Activated CD8-positive, alpha-beta memory T cell treated with anti-CD3 and anti-CD28 coated beads for 24 hours (primary cell): Measurements from ENCODE around the gene SPEG.
"Not testable (repeated sequence)": the region's sequence is repeated elsewhere in the genome, so short reads cannot be mapped to it uniquely, and the experiment has no call there.

Source experiments
- DNase-seq: peaks from one replicate; pipeline ENCODE4 v3.0.0-alpha.2; 2020

SPEG gene

GRCh38 chr2:219434718-219435525 is at the start of gene SPEG:
Gene SPEG (plus strand): TSS chr2:219434843. CDS start chr2:219434978, 135 bp downstream.
- no peak for DNase-seq

- DNase-seq, result no peak
Observed at GRCh38 chr2:219384859-219385258, 49.8 kb upstream of the SPEG start.

- DNase-seq, result no peak
Observed at GRCh38 chr2:219385958-219386520, 48.6 kb upstream of the SPEG start.

GRCh38 chr2:219386532-219387280 is 47.9 kb upstream of the SPEG start:
- DNase-seq, result no peak

GRCh38 chr2:219387306-219388120 is 47.1 kb upstream of the SPEG start, which contains the start of gene DNPEP:
Gene DNPEP (minus strand): TSS chr2:219387912. CDS start chr2:219387794, 118 bp downstream.
- peak; percentile 99 for DNase-seq

- DNase-seq, result peak; percentile 99
Observed at GRCh38 chr2:219388121-219388906, 46.3 kb upstream of the SPEG start.

GRCh38 chr2:219388907-219389156 is 45.8 kb upstream of the SPEG start:
- DNase-seq, result no peak

- no peak for DNase-seq
Observed at GRCh38 chr2:219392754-219393153, 41.9 kb upstream of the SPEG start.

GRCh38 chr2:219395056-219395455 is 39.6 kb upstream of the SPEG start:
- DNase-seq, result not testable (repeated sequence)

- DNase-seq, result no peak
Observed at GRCh38 chr2:219395609-219396008, 39.0 kb upstream of the SPEG start.

GRCh38 chr2:219396863-219397457 is 37.7 kb upstream of the SPEG start:
- DNase-seq, result no peak

GRCh38 chr2:219398721-219399363 is 35.8 kb upstream of the SPEG start:
- DNase-seq, result no peak

- DNase-seq, result no peak
Observed at GRCh38 chr2:219399716-219400478, 34.7 kb upstream of the SPEG start.

GRCh38 chr2:219400562-219400961 is 34.1 kb upstream of the SPEG start:
- no peak for DNase-seq

GRCh38 chr2:219401606-219402005 is 33.0 kb upstream of the SPEG start:
- DNase-seq, result no peak

- peak; percentile 77 for DNase-seq
Observed at GRCh38 chr2:219402665-219403515, 31.8 kb upstream of the SPEG start.

GRCh38 chr2:219403861-219404260 is 30.8 kb upstream of the SPEG start:
- no peak for DNase-seq

GRCh38 chr2:219404291-219404910 is 30.2 kb upstream of the SPEG start:
- no peak for DNase-seq

- no peak for DNase-seq
Observed at GRCh38 chr2:219404954-219405353, 29.7 kb upstream of the SPEG start.
